Measurements from ENCODE around the gene CST11.

The CST11 gene

DNA sequence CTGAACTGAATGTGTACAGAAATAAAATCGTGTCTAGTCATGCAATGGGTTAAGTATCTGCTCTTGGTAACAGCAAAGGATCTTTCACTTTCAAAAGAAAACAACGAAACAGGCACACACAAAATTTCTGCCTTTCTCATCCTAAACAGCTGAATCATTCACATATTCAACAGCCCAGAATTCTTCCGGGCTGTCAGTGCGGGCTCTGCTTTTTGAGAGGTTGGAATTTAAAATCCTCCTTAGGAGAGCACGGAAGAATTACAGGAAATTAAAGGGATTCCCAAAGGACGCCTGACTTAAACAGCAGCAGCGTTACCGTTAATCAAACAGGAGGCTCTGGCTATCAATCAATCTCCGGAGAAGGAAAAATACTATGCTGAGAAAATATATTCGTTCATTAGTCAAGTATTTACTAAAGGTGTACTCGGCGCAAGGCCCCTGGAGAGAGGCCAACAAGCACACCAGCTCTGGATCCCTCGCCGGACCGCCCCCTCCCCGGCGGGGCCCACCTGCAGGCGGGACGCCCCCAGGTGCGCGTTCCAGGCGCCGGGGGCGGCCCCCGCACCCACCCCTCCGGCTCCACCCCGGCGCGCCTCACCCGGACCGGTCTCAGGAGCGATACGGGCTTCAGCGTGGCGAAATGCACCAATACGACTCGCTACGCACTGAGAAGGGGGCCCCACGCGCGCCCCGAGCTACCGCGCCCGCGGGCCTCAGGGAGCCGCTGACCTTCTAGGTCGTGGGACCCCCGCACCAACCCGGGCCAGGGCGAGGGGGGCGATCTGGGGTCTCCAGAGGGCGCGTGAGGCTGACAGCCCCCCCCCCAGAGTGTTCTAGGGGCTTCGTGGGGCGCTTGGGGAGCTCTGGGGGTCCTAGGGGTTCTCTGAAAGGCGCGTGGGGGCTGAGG is 32.4 kb downstream of the CST11 start:
- DNase-seq (ENCODE audit: low spot score), result peak; percentile 69

DNA sequence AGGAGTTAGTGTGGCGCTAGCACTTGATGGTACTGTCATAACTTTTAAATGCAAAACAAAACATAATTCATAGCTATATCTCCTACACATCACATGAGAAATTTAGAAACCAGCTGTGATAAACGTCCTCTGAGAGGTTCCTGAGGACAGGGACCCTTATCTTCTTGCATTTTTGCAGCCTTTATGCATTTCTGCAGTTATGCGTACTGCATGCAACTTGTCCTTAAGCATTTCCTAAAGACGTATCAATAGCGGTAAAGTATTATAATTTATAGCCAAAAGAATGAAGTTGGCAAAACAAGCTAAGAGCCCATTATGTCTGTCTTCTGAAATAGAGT is 33.0 kb downstream of the CST11 start:
- DNase-seq (ENCODE audit: low spot score), result no peak

DNA sequence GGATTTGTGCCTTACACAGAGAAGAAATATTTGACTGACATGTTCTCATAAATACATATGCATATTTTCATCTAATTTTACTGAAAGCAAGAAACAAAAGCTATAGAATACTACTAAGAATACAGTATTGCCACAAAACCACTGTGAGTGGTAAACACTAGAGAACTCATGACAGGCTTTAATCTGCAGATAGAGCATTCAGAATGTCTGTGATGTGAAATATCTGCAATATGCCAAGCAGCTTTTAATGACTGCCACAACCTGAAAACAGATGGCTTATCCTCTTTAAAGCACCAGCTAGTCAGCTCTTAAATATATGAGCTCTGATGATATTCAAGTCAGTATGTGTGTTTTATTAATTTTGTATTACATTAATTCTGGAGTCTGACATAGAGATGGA is 34.8 kb downstream of the CST11 start:
- DNase-seq (ENCODE audit: low spot score), result no peak

DNA sequence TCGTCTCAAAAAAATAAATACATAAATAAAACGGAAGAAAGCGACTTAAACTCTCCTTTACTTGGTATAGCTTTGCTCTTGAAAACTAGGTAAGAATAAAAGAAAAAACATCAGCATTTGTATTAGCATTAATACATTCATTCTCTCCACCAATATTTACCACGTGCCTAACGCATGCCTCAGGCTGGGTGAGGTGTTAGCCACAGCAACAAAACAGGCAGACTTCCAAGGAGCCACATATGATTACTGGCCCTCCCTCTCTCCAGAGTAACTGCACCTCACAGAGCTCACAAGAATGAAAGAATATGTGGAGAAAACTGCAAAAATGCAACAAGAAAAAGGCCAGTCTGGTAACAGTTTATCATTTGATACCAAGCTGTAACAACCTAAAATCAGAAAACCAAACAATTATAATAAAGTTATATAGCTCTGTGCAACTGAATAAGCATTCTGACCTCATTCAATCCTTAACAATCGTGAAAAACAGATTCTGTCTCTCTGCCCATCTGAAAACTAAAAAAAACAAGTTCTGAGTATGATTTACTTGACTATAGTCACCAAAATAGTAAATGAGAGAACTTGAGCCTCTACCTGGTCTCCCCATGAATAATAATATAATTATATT is 36.6 kb downstream of the CST11 start:
- peak; percentile 41 for DNase-seq (ENCODE audit: low spot score)

DNA sequence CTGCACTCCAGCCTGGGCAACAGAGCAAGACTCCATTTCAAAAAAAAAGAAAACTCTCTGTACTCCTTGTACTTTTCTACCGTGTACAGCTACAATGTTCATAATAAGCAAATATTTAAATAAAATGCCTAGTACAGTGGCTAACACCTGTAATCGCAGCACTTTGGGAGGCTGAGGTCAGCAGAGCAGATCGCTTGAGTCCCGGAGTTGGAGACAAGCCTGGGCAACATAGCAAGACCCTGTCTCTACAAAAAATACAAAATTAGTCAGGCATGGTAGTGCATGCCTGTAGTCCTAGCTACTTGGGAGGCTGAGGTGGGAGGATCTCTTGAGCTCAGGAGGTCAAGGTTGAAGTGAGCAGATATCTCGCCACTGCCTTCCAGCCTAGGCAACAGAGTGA is 37.1 kb downstream of the CST11 start:
- no peak for DNase-seq (ENCODE audit: low spot score)

DNA sequence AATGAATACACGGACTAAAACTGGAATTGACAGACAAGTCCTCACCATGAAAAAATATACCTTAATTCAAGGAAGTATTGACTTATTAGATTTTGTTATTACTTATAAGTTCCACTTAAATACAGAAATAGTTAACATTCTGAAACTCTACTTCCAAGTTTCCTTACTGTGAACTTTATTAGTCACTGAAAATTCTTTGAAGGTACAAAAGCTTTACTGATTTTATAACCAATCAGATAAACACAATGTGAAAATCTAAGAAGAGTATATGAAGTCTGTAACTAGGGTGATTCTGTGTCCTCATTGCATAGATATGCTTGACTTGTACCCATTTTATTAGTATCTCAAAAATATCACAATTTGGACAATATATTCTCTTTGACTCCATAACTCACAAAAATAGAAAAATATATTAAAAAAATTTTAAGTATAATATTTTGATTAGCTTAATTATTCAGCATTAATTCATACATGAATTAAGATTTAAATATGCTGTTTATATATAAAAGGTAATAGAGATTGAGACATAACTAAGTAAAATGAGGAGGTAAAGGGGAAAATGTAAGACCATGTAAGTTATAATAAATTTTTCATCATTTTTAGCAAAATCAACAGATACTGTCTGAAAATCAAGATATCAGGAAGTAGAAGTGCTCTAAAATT is 38.0 kb downstream of the CST11 start:
- no peak for DNase-seq (ENCODE audit: low spot score)

DNA sequence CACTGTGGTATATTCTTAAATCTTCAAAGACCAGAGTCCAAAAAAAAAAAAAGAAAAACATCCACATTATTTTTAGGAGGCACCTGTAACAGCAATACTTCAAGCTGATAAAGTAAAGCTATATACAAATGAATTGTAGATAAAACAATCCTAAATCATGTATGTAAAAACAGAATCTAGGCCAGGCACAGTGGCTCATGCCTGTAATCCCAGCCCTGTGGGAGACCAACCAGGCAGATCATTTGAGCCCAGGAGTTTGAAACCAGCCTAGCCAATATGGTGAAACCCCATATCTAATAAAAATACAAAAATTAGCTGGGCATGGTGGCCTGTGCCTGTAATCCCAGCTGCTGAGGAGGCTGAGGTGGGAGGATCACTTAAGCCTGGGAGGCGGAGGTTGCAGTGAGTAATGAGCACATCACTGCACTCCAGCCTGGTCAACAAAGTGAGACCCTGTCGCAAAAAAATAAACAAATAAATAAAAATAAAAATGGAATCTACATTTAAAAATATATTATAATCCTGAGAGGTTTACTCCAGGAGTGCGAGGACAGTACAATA is 38.7 kb downstream of the CST11 start:
- DNase-seq (ENCODE audit: low spot score), result no peak

DNA sequence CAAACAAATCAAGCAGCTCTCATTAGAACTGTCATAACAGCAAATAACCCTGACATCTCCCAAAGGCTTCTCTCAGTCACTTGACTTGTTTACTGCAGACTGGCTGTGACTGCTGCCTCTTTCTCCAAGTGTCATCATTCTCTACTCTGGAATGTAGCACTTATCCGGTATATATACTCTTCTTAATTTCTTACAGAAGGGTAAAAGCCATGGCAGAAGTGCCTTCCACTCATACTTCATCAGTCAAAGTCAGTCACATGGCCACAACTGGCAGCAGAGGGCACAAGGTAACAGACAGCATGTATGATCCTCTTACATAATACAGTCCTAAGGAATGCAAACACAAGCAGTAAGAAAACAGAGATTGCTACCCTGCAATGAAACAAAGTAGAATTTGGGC is 40.6 kb downstream of the CST11 start:
- DNase-seq (ENCODE audit: low spot score), result no peak

DNA sequence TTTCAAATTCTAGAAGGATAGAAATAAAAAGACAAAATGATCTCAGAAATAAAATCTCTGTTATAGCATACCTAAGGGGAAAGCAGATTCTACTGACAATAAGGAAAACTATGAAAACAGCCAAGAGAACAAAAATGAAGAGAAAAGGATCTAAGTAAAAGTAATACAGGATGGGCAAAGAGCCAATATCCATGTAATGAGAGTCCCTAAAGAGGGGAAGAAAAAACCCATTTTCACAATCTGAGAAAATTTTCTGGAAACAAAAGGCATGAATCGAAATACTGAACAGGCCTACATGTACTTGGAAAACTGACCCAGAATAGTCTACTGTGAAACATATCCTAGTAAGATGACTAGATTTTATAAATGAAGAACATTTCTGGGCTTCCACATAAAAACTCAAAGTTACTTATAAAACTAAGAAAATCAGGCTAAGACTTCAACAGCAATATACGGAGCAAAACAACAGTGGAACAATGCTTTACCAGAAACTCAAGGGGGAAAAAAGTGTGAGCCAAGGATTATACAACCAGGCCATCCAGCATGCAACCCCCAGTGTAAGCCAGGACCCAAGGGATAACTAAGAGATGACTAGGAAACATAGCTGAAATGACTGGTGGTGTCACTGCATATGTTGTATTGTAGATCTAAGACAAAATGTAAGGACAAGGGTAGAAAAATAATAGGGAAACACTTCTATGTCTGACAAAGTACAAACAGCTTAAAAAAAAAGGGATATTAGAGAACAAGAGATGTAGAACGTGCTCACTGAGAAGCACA is 41.6 kb downstream of the CST11 start:
- DNase-seq (ENCODE audit: low spot score), result no peak

DNA sequence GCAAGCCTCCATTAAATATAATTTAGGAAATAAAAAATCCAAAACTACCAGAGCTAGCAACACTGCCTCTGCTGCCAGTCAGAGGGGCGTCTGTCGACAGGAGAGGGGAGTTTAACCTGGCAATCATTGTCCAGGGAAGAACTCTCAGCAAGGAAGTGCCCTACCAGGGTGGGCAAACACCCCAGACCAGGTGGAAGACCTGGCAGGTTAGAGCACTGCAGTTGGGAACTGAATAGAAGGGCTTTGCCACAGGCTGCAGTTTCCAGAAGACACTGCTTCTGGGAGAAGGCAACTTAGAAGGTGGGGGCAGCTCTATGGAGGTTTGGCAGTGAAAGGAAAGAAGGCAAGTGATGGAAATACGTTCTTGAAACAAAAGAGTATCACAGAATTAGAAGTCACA is 42.9 kb downstream of the CST11 start:
- no peak for DNase-seq (ENCODE audit: low spot score)

DNA sequence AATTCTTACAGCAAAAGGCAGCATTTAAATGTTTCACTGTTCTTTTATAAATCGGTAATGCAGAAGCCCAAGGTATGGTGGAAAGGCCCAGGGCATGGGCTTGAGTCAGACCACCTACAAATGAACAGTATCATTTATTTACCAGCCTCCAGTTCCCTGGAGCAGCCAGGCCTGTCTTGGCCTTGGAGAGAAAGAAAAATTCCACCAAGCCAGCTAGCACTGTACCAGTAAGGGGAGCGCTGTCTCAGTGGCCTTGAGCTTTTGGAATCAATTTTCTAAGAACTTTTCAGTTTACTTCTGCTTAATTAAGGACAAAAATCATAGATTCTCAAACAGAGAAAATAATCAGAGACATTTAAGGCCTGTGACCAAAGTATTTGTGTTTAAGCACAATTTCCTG is 43.7 kb downstream of the CST11 start:
- DNase-seq (ENCODE audit: low spot score), result no peak

DNA sequence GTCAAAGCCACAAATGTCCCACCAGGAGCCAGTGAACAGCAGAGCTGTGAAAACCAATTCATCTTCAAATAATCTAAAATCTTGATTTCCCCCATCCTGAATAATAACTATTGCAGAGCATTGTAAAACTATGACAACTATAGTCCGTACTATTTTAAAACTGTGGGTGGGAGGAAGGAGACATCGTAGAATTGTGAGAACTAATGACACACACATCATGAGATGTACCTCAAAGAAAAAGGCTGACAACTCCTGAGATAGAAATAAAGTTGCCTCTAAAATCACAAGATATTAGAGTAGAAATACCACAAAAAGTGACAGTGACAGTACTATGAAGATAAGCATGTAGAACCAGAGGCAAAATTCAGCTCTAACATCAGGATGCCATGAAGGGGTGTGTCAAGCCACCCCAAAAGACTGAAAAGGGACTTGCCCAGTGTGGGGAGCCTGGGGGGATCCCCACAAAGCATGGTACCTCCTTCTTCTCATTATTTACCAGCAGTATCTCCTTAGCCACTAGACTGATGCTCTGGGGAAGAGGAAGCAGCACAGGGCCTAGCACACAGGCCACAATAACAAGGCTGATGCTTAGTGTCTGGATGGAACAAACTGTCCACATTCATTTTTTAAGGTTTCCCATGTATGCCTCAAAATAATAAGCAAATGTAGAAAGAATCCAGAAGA is 44.8 kb downstream of the CST11 start:
- no peak for DNase-seq (ENCODE audit: low spot score)

DNA sequence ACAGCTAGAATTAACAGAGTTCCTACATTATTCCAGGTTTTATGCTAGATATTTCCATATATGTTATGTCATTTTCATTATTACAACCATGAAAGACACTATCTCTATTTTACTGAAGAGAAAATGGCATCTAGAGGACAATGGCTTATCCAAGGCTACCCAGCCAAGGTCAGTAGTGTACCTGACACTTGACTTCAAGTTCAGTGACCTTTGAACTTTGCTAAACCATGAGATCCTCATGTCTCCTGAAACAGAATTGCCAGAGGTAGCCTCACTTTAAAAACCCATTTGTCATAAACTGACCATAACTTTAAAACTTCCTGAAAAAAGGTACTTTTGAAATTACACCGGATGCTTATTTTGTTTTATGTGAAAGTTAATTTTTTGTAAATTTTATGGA is 45.8 kb downstream of the CST11 start:
- DNase-seq (ENCODE audit: low spot score), result no peak

DNA sequence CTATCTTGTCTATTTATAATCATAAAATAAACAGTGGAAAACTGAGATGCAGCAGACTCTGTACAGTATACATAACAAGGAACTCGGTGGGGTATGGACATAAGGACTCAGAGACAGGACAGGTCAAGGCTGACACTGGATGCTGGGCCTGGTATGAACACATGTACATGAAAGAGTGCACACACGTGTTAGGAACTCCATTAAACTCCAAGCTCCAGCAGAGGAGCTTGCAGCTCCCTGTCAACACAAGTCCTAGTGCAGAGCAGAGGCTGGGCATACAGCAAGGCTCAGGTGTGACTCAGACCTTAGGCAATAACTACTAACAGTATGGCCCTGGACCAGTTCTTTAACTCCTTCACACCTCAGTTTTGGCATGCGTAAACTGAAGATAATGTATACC is 48.5 kb downstream of the CST11 start:
- peak; percentile 26 for DNase-seq (ENCODE audit: low spot score)

DNA sequence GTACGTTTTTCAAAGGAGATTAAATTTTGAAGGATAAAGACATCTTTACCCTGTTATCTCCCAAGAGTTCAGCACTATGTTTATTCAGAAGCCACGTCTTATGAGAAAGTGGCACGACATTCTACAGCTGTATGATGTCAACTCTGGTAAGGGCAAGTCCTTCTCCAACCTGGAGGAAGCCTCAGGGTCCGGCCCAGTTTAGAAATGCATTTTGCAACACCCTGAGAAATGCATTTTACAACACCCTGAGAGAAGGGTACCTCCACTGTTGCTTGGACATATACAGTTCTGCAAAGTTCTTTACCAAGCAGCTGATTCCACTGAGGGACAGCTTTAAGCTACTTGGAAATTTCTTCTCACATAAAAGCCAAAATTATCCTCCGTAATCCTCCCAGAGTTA is 48.9 kb downstream of the CST11 start:
- no peak for DNase-seq (ENCODE audit: low spot score)

DNA sequence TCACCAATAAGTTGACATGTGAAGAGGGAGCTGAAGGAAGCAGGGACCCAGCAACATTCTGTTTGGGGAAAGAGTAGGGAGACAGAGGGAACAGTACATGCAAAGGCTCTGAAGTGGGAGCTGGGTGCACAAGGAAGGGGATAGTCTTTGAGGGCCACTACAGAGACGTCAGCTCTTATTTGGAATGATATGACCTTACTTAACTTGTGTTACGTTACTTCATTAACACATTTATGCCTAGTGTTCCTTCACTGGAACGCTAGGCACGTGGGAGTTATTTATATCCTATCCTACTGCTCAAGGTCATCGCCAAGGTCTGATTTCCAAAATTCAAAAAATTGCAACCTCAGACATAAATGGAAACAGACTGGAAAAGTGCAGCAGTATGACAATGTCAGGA is 51.6 kb downstream of the CST11 start:
- no peak for DNase-seq (ENCODE audit: low spot score)
